ENCODE data around the gene CAP1. TPM values are rescaled to one million over a fixed set of nuclear protein-coding genes. Genes with fewer than 3 reads are reported as not detected.

Gene CAP1
- polyA plus RNA-seq, 1 donor from 2014 or later = 162 TPM

- no peak for TF ChIP-seq EZH2 (IDR thresholded peaks at IDR 0.05; ENCODE audit: borderline replicate concordance, insufficient read depth, low read length, poor library complexity, severe bottlenecking)
- no peak for TF ChIP-seq REST (IDR thresholded peaks at IDR 0.05; ENCODE audit: borderline replicate concordance)
- TF ChIP-seq TAF1 (IDR thresholded peaks at IDR 0.05; ENCODE audit: low read depth) = no peak
- TF ChIP-seq RAD21 (conservative IDR thresholded peaks at IDR 0.05) = no peak
- H3K4me2 ChIP-seq (ENCODE audit: low read length) = no peak overlapping the region
- H3K4me3 ChIP-seq (ENCODE audit: low read length) = no peak overlapping the region
- no peak overlapping the region for H2AFZ ChIP-seq (ENCODE audit: low read depth, low read length)
- H3K27me3 ChIP-seq (ENCODE audit: insufficient read depth, low read depth, low read length) = no peaks in the 10 kb centered on the region
- no peak overlapping the region for H3K9ac ChIP-seq (ENCODE audit: low read length)
- no peaks in the 10 kb centered on the region for H3K9me2 ChIP-seq (ENCODE audit: insufficient read depth, low read length)
- H3K9me3 ChIP-seq (ENCODE audit: low read length) = no peaks in the 10 kb centered on the region
- no peaks in the 10 kb centered on the region for H3K36me3 ChIP-seq (ENCODE audit: insufficient read depth, low read length)
- no peaks in the 10 kb centered on the region for H3F3A ChIP-seq (ENCODE audit: insufficient read depth, low read length, poor library complexity, severe bottlenecking)
- no peaks in the 10 kb centered on the region for H3K79me2 ChIP-seq (replicated peaks; ENCODE audit: insufficient read depth, low read length)
- no peak overlapping the region for H3K27ac ChIP-seq (ENCODE audit: low read length)
- H4K20me1 ChIP-seq (ENCODE audit: insufficient read depth) = no peaks in the 10 kb centered on the region
Observed at GRCh38 chr1:40105028-40105427, 64.5 kb downstream of the CAP1 start.

- H3K9me2 ChIP-seq (ENCODE audit: insufficient read depth, low read length) = no peaks in the 10 kb centered on the region
- no peak overlapping the region for H3K4me3 ChIP-seq (ENCODE audit: low read length)
- H3K9ac ChIP-seq (ENCODE audit: low read length) = no peak overlapping the region
- no peak overlapping the region for H2AFZ ChIP-seq (ENCODE audit: low read depth, low read length)
- H3K9me3 ChIP-seq (ENCODE audit: low read length) = no peaks in the 10 kb centered on the region
- no peaks in the 10 kb centered on the region for H4K20me1 ChIP-seq (ENCODE audit: insufficient read depth)
- H3K27me3 ChIP-seq (ENCODE audit: insufficient read depth, low read depth, low read length) = no peaks in the 10 kb centered on the region
- TF ChIP-seq REST (IDR thresholded peaks at IDR 0.05; ENCODE audit: borderline replicate concordance) = no peak
- no peak for TF ChIP-seq EP300 (conservative IDR thresholded peaks at IDR 0.05; ENCODE audit: poor library complexity, severe bottlenecking)
- no peak for TF ChIP-seq POLR2AphosphoS5 (IDR thresholded peaks at IDR 0.05)
- TF ChIP-seq MXI1 (conservative IDR thresholded peaks at IDR 0.05; ENCODE audit: poor library complexity, severe bottlenecking) = no peak
- TF ChIP-seq EZH2 (IDR thresholded peaks at IDR 0.05; ENCODE audit: borderline replicate concordance, insufficient read depth, low read length, poor library complexity, severe bottlenecking) = no peak
- TF ChIP-seq TAF1 (IDR thresholded peaks at IDR 0.05; ENCODE audit: low read depth) = no peak
- no peak for TF ChIP-seq RAD21 (conservative IDR thresholded peaks at IDR 0.05)
- no peak for TF ChIP-seq CTCF (IDR thresholded peaks at IDR 0.05; ENCODE audit: poor library complexity, severe bottlenecking)
- no peak for TF ChIP-seq SMC3 (conservative IDR thresholded peaks at IDR 0.05; ENCODE audit: poor library complexity)
- H3F3A ChIP-seq (ENCODE audit: insufficient read depth, low read length, poor library complexity, severe bottlenecking) = no peaks in the 10 kb centered on the region
- no peak overlapping the region for H3K4me2 ChIP-seq (ENCODE audit: low read length)
- H3K79me2 ChIP-seq (replicated peaks; ENCODE audit: insufficient read depth, low read length) = no peaks in the 10 kb centered on the region
- no peaks in the 10 kb centered on the region for H3K36me3 ChIP-seq (ENCODE audit: insufficient read depth, low read length)
- no peak overlapping the region for H3K27ac ChIP-seq (ENCODE audit: low read length)
Observed at GRCh38 chr1:40107290-40107959, 66.9 kb downstream of the CAP1 start.

All from neural cell (in vitro differentiated cells).